ENCODE data around the gene FCN3. TPM values are rescaled to one million over a fixed set of nuclear protein-coding genes. Genes with fewer than 3 reads are reported as not detected.

Gene FCN3
- total and polyA plus RNA-seq, 9 of the 15 experiments (the other 6 are each of a cell fraction or from before 2014, with no cell fraction given) = 0.49 TPM; not detected in 8

DNA sequence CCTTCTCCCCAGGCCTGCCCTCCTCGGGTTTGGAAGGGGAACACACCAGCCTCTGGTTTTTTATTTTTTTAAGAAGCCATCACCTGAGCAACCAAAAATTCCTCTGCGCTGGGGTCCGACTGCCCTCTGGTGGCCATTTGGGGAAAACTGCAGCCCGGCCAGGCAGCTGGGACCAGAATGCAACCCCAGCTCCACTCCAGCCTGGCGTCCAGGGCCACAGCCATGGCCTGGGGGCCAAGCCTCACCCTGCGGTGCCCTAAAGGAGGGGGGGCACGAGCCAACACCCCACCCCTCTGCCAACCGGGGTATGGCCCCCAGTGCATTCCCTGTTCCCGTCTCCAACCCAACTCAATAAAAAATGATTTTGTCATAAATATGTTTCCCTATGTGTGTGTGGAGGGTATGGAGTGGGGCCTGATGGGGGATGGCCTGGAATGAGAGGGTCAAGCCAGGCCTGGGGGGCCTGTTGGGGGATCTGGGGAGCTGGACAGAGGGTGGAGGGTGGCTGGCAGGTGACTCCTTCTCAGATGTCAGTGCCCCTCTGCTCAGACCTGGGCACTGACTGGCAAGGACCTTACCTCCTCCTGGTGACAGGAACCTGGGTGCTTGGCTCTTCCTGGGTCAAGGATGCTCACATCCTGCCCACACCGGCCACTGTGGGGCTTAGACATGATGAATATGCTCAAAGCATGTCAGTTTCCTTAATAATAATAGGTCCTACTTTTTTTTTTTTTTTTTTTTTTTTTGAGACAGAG lies 21.0 kb upstream of the FCN3 start (continued):
- TF ChIP-seq POU5F1 (IDR thresholded peaks at IDR 0.05; ENCODE audit: borderline replicate concordance, low read depth, low read length, partially characterized antibody) (no peak), NR1H2 (CRISPR knock-in tag; IDR thresholded peaks at IDR 0.05) (no peak), TAF1 (IDR thresholded peaks at IDR 0.05; ENCODE audit: control insufficient read depth, extremely low read depth, insufficient read depth, low read length, severe bottlenecking) (no peak), ZNF551 (CRISPR knock-in tag; IDR thresholded peaks at IDR 0.05) (no peak), GTF2F1 (IDR thresholded peaks at IDR 0.05; ENCODE audit: low read depth, low read length) (no peak), ZNF583 (CRISPR knock-in tag; IDR thresholded peaks at IDR 0.05) (no peak), ZNF408 (CRISPR knock-in tag; IDR thresholded peaks at IDR 0.05; ENCODE audit: low read depth) (no peak), BRF1 (IDR thresholded peaks at IDR 0.05; ENCODE audit: borderline replicate concordance, extremely low read depth, insufficient read length) (no peak), TAF15 (IDR thresholded peaks at IDR 0.05; ENCODE audit: low read depth, low read length) (no peak), NRF1 (conservative IDR thresholded peaks at IDR 0.05 in 1 of 2, IDR thresholded peaks at IDR 0.05 in 1 of 2) (no peak), HNRNPK (IDR thresholded peaks at IDR 0.05; ENCODE audit: low read depth, low read length, poor library complexity, severe bottlenecking) (no peak), SMAD4 (CRISPR knock-in tag; conservative IDR thresholded peaks at IDR 0.05) (0 out of 2 replicates have a peak, but pooled peaks have one; percentile 20), TCF3 (CRISPR knock-in tag; IDR thresholded peaks at IDR 0.05) (no peak), MXI1 (IDR thresholded peaks at IDR 0.05; ENCODE audit: low read depth, low read length) (no peak), PPARD (CRISPR knock-in tag; IDR thresholded peaks at IDR 0.05) (no peak), ATF7 (IDR thresholded peaks at IDR 0.05) (peak; percentile 42; the same call in 1 of the 2 replicates), ETV6 (IDR thresholded peaks at IDR 0.05; ENCODE audit: borderline replicate concordance in 1 of 2, low read depth in 2 of 2, low read length in 1 of 2) (no peak), ETV6 (CRISPR knock-in tag; IDR thresholded peaks at IDR 0.05; ENCODE audit: borderline replicate concordance) (no peak), ESRRA (IDR thresholded peaks at IDR 0.05; ENCODE audit: borderline replicate concordance, low read depth) (no peak), PURB (CRISPR knock-in tag; IDR thresholded peaks at IDR 0.05; ENCODE audit: low read depth) (no peak), ZNF224 (CRISPR knock-in tag; IDR thresholded peaks at IDR 0.05) (no peak), SLC30A9 (CRISPR knock-in tag; IDR thresholded peaks at IDR 0.05) (no peak), USF2 (CRISPR knock-in tag; IDR thresholded peaks at IDR 0.05) (no peak), CBX8 (IDR thresholded peaks at IDR 0.05; ENCODE audit: borderline replicate concordance, extremely low read depth, low read depth, low read length, poor library complexity, severe bottlenecking) (no peak)
- TF ChIP-seq, protein P1, sequence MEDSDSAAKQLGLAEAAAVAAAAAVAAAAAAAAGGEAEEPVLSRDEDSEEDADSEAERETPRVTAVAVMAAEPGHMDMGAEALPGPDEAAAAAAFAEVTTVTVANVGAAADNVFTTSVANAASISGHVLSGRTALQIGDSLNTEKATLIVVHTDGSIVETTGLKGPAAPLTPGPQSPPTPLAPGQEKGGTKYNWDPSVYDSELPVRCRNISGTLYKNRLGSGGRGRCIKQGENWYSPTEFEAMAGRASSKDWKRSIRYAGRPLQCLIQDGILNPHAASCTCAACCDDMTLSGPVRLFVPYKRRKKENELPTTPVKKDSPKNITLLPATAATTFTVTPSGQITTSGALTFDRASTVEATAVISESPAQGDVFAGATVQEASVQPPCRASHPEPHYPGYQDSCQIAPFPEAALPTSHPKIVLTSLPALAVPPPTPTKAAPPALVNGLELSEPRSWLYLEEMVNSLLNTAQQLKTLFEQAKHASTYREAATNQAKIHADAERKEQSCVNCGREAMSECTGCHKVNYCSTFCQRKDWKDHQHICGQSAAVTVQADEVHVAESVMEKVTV (CRISPR knock-in tag; IDR thresholded peaks at IDR 0.05) = peak; percentile 89
